ENCODE results near the gene LRCH2.
"Not testable (repeated sequence)": the region's sequence is repeated elsewhere in the genome, so short reads cannot be mapped to it uniquely, and the experiment has no call there.

Gene LRCH2

DNA sequence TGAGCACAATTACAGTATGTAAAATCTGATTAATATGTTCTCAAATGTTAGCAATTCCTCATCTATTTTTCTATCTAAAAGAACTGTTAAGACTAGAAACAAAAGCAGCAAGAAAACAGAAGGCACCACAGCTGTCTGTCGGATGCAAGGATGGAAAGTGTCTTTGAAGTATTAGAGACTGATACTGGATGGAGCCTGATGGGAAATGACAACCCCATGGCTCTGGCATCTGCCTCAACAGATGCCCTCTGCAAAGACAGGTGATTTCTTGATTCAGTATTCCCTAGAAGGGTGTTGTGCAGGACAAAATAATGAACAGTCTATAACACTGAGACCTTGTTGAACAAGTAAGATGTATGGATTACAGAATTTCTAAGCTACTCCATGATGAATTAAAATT, 19.7 kb downstream of the LRCH2 start:
- DNase-seq (ENCODE audit: low read depth in 1 of 2, low spot score in 1 of 2): no peak

DNA sequence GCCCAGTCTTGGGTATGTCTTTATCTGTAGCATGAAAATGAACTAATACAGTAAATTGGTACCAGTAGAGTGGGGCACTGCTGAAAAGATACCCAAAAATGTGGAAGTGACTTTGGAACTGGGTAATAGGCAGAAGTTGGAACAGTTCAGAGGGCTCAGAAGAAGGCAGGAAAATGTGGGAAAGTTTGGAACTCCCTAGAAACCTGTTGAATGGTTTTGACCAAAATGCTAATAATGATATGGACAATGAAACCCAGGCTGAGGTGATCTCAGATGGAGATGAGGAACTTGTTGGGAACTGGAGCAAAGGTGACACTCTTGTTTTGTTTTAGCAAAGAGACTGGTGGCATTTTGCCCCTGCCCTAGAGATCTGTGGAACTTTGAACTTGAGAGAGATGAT, 24.3 kb downstream of the LRCH2 start:
- DNase-seq (ENCODE audit: low read depth in 1 of 2, low spot score in 1 of 2): not testable (repeated sequence)

DNA sequence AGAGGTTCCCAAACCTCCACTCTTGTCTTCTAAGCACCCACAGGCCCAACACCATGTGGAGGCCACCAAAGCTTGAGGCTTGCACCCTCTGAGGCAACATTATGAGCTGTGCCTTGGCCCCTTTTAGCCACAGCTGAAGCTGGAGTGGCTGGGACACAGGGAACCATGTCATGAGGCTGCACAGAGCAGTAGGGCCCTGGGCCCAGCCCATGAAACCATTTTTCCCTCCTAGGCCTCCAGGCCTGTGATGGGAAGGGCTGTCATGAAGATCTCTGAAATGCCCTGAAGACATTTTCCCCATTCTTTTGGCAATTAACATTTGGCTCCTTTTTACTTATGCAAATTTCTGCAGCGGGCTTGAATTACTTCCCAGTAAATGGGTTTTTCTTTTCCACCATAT, 29.9 kb downstream of the LRCH2 start:
- DNase-seq (ENCODE audit: low read depth in 1 of 2, low spot score in 1 of 2): no peak

DNA sequence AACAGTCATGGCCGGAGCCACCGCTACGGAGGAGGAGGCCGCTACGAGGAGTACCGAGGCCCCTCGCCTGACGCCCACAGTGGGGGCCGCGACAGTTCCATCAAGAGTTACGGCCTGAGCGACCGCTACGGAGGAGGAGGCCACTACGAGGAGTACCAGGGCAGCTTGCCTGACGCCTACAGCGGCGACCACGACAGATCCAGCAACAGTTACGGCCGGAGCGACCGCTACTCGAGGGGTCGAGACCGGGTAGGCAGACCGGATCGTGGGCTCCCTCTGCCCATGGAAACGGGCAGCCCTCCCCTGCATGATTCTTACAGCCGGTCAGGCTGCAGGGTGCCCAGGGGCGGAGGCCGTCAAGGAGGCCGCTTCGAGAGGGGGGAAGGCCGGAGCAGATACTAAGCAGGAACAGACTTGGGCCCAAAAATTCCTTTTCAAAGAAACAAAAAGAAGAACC, 41.6 kb downstream of the LRCH2 start:
- no peak for DNase-seq (ENCODE audit: low read depth in 1 of 2, low spot score in 1 of 2)

DNA sequence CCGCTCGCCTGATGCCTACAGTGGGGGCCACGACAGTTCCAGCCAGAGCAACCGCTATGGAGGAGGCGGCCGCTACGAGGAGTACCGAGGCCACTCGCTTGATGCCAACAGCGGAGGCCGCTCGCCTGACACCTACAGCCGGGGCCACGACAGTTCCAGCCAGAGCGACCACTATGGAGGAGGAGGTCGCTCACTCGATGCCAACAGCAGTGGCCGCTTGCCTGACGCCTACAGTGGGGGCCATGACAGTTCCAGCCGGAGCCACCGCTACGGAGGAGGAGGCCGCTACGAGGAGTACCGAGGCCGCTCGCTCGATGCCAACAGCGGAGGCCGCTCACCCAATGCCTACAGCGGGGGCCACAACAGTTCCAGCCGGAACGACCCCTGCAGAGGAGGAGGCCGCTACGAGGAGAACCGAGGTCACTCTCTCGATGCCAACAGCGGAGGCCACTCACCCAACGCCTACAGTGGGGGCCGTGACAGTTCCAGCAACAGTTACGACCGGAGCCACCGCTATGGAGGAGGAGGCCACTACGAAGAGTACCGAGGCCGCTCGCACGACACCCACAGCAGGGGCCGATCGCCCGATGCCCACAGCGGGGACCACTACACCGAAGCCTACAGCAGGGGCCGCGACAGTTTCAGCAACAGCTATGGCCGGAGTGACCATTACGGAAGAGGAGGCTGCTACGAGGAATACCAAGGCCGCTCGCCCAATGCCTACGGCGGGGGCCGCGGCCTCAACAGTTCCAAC, 42.2 kb downstream of the LRCH2 start:
- DNase-seq (ENCODE audit: low read depth in 1 of 2, low spot score in 1 of 2): no peak

DNA sequence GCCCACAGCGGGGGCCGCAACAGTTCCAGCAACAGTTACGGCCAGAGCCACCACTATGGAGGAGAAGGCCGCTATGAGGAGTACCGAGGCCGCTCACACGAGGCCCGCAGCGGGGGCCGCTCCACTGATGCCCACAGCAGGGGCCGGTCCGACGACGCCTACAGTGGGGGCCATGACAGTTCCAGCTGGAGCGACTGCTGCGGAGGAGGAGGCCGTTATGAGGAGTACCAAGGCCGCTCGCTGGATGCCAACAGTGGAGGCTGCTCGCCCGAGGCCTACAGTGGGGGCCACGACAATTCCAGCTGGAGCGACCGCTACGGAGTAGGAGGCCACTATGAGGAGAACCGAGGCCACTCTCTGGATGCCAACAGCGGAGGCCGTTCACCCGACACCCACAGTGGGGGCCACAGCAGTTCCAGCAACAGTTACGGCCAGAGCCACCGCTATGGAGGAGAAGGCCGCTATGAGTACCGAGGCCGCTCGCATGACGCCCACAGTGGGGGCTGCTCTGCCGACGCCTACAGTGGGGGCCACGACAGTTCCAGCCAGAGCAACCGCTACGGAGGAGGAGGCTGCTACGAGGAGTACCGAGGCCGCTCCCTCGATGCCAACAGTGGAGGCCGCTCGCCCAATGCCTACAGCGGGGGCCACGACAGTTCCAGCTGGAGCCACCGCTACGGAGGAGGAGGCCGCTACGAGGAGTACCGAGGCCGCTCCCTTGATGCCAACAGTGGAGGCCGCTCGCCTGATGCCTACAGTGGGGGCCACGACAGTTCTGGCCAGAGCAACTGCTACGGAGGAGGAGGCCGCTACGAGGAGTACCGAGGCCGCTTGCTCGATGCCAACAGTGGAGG, 43.0 kb downstream of the LRCH2 start:
- no peak for DNase-seq (ENCODE audit: low read depth in 1 of 2, low spot score in 1 of 2)

DNA sequence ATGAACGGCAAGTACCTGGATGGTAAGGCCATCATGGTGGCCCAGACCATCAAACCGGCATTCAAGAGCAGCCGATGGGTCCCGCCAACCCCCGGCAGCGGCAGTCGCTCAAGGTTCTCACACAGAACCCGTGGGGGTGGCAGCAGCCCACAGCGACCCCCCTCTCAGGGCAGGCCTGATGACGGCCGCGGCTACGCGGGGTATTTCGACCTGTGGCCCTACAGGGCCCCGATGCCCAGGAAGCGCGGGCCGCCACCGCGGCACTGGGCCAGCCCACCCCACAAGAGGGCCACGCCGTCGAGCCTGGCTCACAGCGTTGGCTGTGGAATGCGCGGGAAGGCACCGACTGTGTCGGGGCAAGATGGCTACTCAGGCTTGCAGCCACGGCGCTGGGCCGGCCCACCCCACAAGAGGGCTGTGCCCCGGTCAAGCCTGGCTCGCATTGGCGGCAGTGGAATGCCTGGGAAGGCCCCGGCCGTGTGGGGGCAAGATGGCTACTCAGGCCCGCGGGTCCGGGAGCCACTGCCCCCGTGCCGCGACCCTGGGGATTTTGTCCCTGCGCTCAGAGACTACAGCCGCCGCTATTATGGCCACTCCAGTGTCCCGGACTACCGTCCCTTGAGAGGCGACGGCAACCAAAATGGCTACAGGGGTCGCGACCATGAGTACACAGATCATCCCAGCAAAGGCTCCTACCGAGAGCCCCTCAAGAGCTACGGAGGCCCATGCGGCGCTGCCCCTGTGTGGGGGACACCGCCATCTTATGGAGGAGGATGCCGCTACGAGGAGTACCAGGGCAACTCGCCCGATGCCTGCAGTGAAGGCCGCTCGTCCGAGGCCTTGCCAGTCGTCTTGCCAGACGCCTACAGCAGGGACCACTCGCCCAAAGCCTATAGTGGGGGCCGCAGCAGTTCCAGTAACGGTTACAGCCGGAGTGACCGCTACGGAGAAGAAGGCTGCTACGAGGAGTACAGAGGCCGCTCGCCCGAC, 44.0 kb downstream of the LRCH2 start:
- no peak for DNase-seq (ENCODE audit: low read depth in 1 of 2, low spot score in 1 of 2)

DNA sequence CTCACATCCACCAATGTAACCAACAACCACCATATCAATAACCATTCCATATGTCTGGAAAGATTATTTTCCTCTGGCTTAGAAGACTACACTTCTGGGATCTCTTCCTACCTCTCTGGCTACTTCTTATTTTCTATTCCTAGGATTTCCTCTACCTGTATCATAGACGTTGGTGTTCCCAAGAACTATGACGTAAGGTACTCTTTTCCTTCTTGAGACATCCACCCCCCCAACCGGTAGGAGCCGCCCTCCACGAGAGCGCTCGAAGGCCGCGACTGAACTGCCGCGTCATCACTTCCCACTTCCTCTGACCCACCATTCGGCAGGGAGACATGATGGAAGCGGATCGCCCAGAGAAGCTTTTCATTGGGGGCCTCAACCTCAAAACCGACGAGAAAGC, 44.8 kb downstream of the LRCH2 start, which contains the start of gene RBMXL3:
Gene RBMXL3, plus strand, starts transcription at position 301 of the 400 bp plus-strand sequence. Its CDS starts 32 bp downstream, at position 333.
- no peak for DNase-seq (ENCODE audit: low read depth in 1 of 2, low spot score in 1 of 2)

DNA sequence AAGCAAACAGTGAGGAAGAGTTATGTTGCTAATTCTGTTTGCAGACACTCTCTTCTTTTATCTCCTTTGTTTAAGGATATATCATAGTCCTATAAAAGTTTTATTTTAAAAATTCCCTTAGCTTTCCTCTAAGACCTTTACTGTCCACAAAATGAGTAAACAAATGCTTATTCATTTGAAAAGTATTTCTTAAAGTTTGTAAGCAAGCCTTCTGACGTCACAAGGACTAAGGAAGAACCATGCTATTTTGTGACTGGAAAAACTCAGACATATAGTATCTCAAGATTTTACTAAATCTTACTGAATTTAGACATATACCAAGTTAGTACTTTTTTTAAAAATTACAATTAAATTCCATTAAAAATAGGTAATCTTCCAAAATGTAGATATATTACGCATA, 49.9 kb downstream of the LRCH2 start:
- DNase-seq (ENCODE audit: low read depth in 1 of 2, low spot score in 1 of 2): no peak

DNA sequence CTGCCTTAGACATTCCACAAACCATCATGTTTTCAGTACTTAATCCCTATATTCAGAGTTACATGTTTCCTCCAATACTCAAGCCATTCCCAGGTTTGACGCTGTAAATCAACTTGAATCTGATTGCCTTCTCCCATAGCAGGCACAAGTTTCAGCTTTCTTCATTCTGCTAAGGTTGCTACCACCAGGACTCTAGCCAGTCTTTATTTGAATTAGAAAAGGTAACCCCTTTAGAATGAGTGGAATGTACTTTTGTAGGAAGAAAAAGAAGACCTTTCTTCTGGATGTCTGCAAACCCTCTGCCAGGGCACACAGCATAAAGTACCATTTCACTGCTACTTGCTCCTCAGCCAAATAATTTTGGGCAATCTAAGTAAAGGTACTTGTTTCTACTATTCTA, 55.4 kb downstream of the LRCH2 start:
- DNase-seq (ENCODE audit: low read depth in 1 of 2, low spot score in 1 of 2): no peak

DNA sequence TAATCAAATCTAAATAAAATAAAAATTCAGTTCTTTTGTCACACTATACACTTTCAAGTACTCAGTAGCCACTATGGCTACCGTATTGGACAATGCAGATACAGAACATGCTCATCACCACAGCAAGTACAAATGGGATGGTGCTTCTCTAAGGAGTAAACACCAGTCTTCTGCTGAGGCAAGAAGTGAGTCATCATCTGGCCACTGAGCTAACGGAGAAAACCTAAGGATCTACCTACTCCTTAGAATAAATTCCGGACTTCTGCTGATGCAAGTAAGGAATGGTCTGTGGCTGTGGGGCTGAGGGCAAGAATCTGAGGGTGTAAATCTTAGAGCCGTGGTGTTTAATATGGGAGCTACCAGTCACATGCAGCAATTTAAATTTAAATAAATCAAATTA, 56.0 kb downstream of the LRCH2 start:
- DNase-seq (ENCODE audit: low read depth in 1 of 2, low spot score in 1 of 2): no peak

DNA sequence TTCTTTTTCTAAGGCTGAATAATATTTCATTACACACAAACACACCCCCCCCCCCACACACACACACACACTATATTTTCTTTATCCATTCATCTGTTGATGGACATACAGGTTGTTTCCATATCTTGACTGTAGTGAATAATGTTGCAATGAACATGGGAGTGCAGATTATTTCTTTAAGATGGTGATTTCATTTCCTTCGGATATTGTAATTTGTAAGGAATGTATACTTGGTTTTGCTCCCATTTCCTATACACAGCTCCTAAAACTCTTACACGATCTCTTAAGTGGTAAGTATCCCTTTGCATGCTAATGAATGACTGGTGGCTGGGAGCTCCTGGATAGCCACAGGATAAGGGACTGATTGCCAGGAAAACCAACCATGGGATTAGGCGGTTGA, 59.3 kb downstream of the LRCH2 start:
- no peak for DNase-seq (ENCODE audit: low read depth in 1 of 2, low spot score in 1 of 2)

DNA sequence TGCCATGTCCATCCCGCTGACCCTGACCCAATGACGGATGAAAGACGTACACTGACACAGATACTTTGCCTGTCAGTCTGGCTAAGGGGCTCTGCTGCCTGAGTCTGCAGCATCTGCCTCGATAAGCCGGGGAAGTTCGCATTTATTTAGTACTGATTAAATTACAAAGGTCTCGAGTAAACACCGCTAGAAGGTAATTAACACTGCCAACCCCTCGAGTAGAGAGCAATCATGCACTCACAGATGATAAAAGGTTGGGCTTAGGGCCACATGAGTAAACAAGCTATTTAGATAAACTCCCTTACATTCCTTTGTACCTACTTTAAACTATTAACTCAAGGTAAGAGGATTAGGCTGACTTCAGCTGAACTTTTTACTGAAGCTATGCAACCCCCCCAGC, 60.7 kb downstream of the LRCH2 start:
- DNase-seq (ENCODE audit: low read depth in 1 of 2, low spot score in 1 of 2): no peak

DNA sequence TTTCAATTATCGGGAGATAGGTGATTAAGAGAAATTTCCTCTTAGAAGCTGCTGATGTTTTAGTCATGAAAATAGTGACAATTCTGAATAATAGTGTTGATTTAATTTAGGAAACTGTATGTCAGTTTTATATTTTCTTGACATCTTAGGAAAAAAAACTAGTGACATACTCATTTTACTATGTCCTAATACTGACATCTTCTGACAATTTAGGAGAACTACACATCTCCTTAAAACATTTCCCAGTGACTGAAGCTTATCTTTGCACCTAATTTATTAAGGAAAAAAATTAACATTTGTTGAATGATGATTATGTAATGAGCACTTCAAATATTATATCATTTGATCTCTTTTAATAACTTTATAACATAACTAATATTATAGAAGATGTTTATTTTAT, 86.7 kb downstream of the LRCH2 start:
- DNase-seq (ENCODE audit: low read depth in 1 of 2, low spot score in 1 of 2): no peak

DNA sequence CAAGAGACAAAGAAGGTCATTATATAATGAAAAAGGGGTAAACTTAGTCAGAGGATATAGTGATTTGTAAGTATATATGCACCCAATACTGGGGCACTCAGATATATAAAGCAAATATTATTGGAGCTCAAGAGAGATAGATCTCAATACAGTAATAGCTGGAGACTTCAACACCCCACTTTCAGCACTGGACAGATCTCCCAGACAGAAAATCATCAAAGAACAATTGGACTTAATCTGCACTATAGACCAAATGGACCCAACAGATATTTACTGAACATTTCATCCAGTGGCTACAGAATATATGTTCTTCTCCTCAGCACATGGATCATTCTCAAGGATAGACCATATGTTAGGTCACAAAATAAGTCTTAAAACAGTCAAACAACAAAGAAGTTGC, 91.8 kb downstream of the LRCH2 start:
- no peak for DNase-seq (ENCODE audit: low read depth in 1 of 2, low spot score in 1 of 2)

DNA sequence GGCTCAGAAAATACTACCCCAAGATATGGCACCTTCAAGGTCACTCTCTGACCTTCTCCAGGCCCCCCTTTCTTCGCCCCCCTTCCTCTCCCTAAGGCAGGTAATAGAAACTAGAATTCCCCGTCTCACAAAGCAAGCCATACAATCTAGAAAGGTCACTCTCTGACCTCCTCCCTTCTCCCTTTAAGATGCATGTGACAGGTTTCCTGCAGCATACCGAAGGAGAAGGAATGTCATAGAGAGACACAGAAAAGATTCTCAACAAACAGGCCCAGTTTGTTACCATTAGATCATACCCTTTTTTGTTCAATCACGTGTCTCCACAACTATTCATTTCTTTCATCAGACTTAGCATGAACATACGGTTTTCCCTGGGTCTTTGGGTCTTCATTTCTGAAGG, 95.9 kb downstream of the LRCH2 start:
- no peak for DNase-seq (ENCODE audit: low read depth in 1 of 2, low spot score in 1 of 2)

DNA sequence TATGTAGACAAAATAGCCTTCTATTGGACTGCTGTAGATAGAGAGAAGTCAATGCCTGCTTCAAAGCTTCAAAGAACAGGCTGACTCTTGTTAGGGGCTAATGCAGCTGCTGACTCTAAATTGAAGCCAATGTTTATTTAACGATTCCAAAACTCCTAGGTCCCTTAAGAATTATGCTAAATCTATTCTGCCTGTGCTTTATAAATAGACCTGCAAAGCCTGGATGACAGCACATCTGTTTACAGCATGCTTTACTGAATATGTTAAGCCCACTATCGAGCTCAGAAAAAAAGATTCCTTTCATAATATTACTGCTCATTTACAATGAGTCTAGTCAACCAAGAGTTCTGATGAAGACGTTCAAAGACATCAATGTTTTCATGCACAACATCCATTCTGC, 99.5 kb downstream of the LRCH2 start:
- DNase-seq (ENCODE audit: low read depth in 1 of 2, low spot score in 1 of 2): no peak

DNA sequence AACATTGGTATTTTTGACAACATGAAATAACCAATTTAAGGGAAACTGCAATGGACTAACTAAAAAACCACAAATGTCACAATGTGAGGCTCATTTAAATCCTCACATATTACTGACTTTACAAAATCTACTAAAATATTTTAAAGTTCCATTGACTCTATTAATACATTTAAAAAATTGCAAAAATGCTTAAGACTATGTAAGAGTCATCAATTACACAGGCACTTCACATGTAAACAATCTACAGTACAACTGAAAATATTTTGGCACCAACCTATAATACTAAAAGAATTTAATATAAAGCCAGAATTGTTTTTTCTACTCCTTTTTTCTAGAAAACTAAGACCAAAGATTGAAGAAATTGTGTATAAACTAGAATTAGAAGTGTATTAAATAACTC, 121.5 kb downstream of the LRCH2 start:
- DNase-seq (ENCODE audit: low read depth in 1 of 2, low spot score in 1 of 2): no peak

DNA sequence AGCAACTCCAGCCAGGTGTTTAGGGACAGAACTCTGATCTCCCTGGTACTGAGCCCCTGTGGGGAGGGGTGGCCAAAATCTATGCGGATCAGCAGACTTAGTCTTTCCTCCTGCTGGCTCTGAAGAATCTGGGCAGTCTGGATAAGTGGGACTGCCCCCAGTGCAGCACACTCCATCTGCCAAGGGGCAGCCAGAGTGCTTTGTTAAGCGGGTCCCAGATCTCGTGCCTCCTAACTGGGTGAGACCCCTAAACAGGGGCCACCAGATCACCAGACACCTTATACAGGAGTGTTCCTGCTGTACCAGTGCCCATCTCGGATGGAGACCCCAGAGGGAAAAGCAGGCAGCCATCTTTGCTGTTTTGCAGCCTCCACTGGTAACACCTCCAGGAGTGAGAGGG, 135.0 kb downstream of the LRCH2 start:
- DNase-seq (ENCODE audit: low read depth in 1 of 2, low spot score in 1 of 2): no peak

DNA sequence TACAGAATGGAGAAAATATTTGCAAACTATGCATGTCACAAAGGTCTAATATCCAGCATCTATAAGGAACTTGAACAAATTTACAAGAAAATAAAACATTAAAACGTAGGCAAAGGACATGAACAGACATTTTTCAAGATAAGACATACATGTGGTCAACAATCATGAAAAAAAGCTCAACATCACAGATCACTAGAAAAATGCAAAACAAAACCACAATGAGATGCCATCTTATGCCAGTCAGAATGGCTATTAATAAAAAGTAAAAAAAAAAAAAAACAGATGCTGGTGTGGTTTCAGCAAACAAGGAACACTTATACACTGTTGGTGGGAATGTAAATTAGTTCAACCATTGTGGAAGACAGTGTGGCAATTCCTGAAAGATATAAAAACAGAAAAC, 140.7 kb downstream of the LRCH2 start:
- DNase-seq (ENCODE audit: low read depth in 1 of 2, low spot score in 1 of 2): no peak

DNA sequence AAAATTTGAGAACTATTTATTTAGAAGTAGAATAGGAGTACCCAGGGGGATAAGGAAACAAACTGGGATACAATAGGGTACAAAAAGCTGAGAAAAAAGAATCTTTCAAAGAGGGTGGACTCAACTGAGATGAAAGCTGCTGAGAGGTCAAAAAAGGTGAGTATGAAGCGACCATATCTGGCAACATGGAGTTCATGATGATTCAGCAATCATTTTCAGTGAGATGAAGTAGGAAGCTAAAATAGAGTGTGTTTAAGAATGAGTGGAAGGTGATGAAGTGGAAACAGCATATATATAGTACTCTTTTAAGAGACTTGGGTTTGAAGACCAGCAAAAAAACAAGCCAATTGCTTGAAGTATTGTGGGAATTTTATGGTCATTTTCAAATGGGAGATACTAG, 144.5 kb downstream of the LRCH2 start:
- DNase-seq (ENCODE audit: low read depth in 1 of 2, low spot score in 1 of 2): no peak
